AML-193 (cell line): Measurements from ENCODE around the gene NLRC5.
A peak's percentile ranks its signal among the peaks of the same experiment; 100 is the strongest.
"Not testable (repeated sequence)": the region's sequence is repeated elsewhere in the genome, so short reads cannot be mapped to it uniquely, and the experiment has no call there.

Experiments
- DNase-seq, 2 experiments: peaks; one replicate each; lab custom pipeline; 2025; lab: John Stamatoyannopoulos, UW

The NLRC5 gene

DNA sequence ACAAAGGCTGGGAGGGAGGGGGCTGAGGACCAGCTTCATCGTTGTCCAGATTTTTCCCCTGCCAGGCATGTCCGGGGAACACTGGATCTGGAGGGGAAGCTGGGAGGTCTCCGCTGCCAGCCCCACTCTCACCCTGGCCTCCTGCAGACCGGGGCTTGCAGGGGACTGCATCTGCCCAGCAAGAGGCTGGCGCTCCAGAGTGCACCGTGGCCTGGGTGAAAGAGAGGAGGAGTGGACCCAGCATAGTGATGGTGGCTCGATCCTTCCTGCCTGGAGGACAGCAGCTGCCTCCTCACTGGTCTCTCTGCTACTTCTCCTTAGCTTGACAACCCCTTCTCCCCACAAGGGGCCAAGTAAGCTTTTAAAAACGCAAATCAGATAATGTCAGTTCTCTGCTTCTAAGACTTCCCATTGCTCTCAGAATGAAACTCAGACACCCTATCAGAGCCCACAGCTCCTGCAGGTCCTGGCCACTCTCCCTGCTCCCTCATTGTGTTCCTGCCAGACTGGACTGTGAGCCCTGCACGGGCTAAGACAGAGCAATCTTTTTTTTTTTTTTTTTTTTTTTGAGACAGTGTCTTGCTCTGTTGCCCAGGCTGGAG lies 118.1 kb downstream of the NLRC5 start:
- DNase-seq = no peak

DNA sequence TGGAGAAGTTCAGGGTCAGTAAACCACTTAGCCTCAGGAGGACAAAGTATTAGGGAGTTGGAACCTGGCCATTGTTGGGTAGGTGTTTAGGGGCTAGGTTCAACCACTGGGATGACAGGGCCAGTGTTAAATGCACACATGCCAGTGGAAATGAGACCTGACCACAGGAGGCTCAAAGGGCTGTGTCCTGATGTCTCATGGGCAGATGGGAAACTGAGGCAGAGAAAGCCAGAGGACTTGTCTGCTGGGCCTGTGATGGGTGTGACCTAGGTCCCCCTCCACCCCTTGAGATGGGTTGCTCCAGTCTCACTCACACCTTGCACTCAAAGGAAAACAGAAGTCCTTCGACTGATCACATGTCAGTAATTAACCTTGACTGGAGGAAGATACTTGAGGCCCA lies 119.1 kb downstream of the NLRC5 start:
- no peak for DNase-seq

DNA sequence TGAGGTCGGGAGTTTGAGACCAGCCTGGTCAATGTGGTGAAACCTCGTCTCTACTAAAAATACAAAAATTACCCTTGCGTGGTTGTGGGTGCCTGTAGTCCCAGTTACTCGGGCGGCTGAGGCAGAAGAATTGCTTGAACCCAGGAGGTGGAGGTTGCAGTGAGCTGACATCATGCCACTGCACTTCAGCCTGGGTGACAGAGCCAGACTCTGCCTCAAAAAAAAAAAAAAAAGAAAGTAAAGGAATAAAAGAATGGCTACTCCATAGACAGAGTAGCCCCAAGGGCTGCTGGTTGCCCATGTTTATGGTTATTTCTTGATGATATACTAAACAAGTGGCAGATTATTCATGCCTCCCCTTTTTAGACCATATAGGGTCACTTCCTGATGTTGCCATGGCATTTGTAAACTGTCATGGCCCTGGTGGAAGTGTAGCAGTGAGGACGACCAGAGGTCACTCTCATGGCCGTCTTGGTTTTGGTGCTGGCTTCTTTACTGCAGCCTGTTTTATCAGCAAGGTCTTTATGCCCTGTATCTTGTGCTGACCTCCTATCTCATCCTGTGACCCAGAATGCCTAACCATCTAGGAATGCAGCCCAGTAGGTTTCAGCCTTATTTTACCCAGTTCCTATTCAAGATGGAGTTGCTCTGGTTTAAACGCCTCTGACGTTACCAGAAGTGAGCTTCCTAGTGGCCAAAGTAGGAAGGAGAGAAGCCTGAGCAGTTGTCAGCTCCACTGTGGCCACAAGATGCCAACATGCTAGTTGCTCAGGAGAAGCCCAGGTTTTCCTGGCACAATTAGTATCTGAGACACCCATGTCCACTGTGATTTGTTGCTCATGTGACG lies 120.1 kb downstream of the NLRC5 start:
- not testable (repeated sequence) for DNase-seq

DNA sequence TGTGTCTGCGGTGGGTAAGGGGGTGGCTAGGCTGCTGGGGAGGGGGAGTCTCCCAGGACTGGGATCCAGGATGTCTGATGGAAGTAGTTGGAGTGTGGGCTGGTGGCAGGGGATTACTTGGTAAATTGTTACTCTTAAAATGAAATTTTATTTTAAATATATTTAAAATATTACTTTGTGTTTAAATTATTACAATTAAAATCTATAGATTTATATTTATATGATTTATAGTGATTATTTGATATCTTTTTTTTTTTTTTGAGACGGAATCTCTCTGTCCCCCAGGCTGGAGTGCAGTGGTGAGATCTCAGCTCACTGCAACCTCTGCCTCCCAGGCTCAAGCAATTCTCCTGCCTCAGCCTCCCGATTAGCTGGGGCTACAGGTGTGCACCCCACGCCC lies 121.6 kb downstream of the NLRC5 start:
- no peak for DNase-seq

DNA sequence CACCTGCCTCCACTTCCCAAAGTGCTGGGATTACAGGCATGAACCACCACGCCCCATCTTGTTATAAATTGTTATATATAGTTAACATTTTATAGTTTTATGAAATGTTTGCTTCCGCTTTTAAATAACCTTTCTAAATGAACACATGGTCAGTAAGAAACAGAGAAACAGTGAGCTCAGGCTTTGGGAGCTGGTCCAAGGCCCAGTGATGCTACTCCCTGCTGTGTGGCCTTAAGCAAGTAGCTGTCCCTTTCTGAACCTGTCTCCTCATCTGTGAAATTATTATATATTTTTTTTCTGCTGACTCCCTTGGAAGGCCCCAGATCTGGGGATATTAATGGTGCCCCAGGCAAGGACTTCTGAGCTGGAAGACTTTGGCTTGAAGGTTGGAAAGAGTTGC lies 122.1 kb downstream of the NLRC5 start:
- no peak for DNase-seq

DNA sequence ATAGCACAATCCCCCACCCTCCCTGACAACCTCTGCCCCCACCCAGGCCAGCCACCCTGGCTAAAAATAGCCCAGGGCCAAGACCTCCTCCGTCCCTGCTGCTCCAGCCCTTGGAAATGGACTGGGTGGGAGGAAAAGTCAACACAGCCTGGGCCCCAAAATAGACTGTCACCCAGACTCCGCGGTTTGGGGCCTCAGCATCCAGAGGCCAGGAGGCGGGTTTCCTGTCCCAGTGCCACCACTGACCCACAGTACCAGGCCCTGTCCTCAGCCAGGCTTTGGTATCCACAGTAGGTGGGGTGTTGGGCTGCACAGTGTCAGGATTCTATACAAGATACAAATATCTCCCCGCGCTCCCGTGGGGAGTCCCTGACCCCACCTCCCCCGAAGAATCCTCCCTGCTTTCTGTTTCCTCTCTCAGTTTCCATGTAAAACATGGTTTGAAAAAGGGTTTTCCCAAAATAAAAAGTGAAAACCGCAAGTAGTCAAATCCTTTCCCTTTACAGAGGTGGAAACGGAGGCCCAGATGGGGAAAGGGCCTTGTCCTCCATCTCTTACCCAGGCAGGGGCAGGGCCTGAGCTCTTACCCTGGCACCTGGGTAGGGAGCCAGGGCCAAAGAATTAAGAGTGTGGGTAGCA lies 123.2 kb downstream of the NLRC5 start:
- DNase-seq = no peak

DNA sequence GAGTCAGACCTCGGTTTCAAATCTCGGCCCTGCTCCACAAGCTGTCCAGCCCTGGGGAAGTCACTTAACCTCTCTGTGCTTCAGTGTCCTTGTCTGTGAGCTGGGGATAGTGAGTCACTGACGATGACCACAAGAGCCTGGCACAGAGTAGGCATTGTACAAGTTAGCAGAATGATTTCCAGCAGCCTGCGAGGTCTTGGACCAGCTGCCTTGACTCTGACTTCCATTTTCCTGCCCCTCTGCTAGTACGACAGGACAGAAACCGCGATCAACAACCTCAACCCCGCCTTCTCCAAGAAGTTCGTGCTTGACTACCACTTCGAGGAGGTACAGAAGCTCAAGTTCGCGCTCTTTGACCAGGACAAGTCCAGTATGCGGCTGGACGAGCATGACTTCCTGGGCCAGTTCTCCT lies 123.7 kb downstream of the NLRC5 start:
- no peak for DNase-seq

DNA sequence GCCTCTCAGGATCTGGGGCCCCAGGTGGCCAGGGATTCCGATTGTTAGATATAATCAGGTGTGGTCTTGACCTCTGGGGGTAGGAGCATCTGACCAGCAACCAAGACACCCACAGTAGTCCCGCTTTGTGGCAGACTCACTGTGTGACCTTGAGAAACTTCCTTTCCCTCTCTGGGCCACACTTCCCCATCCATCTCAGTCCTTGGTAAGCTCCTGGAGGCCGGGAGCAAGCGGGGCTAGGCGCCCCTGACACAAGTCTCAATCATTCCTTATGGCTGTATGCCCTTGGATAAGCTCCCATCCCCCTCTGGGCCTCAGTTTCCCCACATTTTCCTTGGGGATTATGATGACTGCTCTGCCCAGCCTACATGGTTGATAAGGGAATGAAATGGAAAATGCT lies 124.3 kb downstream of the NLRC5 start:
- DNase-seq = no peak

DNA sequence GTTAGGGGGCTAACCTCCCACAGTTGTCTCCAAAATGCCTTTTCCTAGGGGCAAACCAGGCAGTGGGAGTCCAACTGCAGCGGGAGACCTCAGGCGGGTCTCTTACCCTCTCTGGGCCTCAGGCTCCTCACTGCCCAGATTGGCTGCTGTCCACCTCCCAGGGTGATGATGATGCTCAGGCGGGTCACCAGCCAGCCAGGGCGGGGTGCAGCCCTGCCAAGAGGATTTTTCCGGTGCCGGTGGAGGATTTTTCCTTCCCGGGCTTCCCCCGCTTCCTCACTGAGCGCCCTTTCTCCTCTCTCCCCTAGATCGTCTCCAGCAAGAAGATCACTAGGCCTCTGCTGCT lies 125.8 kb downstream of the NLRC5 start:
- no peak for DNase-seq

DNA sequence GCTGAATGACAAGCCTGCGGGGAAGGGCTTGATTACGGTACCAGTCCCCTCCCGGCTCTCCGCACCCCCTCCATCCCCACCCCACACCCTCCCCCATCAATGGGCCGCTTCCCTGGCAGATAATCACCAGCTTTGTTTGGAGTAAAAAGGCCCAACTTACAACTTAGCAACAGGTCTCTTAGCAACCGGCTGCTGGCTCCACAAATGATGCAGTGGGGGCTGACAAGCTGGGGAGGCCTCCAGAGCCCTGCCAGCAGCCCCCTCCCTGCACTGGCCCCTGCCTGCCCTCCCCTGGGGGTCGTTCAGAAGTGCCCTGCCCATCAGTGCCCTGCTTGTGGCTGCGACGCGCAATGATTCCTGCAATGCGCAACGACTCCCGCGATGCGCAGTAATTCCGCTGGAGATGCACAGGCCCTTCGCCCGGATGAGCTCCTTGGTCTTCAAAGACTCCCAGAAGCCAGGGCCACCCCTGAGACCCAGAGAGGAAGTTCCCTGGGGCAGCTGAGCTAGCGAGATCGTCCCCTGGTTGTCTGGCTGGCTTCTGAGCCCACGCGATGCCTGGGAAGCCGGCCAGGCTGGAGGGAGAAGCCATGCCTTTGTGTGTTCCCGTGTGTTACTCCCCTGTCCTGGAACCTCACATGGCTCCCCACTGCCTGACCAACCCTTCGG lies 126.3 kb downstream of the NLRC5 start:
- no peak for DNase-seq

DNA sequence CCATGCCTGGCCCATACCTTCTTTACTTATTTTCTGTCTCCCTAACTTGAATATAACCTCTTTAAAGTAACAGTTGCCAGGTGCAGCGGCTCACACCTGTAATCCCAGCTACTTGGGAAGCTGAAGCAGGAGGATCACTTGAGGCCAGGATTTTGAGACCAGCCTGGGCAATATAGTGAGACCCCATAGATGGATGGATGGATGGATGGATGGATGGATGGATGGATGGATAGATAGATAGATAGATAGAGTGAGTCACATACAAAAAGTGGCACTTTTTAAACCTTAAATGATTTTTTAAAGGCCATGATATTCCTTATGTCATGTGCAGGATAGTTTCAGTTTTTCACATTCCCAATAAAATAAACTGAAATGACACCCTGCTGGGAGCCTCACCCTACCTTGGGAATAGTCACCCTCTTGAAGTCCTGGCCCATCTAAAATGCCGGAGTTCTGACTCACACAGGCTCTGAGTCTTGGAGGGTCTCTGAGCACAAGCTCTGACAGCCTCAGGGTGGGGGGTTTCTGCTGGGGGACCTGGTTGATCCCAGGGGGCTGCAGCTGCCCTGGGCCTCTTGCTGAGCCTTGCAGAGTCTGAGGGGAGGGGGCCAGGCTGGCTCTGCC lies 129.2 kb downstream of the NLRC5 start:
- no peak for DNase-seq

DNA sequence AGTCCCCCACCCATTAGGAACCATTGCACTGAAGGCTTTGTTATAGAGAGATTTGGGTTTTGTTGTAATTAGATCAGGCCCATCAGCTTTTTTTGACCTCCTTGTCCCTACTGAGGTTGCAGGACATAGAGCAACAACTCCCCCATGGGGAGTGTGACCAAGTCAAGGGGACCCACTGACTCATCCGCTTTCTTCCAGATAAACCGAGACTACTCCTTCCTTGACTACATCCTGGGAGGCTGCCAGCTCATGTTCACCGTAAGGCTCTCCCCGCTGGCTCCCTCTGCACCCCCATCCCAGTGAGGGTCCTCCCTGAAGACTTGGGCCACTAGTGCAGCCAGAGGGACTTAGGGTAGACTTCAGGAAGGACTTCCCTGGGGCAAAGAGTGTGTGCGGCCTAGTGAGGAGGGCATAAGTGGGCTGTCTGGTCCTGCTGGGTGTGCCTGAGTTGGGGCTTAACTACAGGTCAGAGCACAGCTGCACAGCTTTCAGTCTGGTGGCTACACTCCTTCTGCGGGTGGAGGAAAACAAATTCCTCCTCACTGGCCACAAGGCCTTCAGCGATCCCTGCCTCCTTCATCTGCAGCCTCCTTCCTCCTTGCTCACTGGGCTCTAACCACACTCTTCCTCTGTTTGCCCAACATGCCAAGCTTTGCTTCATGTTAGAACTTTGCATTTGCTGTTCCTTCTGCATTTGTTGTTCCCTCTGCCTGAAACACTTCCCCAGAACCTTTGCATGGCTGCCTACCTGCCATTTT lies 134.0 kb downstream of the NLRC5 start:
- DNase-seq = peak; percentile 54 to 63

DNA sequence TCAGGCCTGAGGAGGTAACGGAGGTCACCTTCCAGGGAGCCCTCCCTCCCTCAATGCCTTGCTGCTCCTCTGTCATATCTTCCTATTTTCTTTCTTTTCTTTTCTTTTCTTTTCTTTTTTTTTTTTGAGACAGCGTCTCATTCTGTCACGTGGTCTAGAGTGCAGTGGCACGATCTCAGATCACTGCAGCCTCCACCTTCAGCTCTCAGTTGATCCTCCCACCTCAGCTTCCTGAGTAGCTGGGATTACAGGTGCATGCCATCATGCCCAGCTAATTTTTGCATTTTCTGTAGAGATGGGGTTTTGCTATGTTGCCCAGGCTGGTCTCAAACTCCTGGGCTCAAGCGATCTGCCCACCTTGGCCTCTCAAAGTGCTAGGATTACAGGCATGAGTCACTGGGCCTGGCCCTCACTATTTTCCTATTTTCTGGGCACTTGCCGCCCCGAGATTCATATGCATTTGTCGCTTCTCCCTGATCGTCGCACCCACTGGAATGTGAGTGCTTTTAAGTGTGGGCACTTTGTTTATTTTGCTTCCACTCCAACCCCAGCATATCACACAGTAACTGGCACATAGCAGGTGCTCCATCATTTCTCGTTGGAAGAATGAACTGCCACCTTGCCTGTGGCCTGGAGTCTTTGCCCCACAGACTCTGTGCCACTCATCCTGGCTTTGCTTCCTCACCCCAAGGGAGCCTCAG lies 134.8 kb downstream of the NLRC5 start:
- no peak for DNase-seq

DNA sequence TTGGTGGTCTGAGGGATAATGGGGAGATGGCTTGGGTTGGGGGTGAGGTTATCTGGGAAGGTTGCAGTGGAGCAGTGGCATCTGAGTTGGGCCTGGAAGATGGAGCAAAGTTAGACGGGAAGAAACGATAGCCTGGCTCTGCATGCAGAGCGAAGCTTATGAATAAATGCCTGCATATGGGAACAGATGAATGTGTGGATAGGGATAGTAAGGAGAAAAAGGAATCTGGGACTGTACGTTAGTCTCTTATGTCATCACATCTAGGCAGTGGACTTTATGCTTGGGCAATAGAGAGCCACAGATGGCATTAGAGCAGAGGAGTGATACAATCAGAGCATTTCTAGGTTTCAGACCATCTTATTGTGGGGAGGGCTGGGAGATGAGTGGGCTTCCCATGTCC lies 136.0 kb downstream of the NLRC5 start:
- DNase-seq = no peak

DNA sequence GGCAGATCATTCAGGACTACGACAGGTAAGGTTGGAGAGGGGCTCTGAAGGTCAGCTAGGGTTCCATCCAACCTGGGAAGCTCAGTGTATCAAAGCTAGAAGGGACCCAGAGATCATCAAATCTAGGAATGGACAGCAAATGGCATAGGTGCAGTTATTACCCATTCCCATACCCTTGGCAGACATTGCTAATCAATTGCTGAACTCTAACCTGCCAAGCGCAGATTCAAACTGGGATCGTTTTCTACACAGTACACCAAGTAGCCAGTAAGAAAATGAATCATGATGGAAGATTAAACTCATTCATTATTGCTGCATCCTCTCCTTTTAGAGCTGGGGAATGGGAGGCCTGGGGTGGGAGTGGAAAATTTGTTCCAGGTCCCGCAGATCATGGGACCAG lies 136.6 kb downstream of the NLRC5 start:
- no peak for DNase-seq

DNA sequence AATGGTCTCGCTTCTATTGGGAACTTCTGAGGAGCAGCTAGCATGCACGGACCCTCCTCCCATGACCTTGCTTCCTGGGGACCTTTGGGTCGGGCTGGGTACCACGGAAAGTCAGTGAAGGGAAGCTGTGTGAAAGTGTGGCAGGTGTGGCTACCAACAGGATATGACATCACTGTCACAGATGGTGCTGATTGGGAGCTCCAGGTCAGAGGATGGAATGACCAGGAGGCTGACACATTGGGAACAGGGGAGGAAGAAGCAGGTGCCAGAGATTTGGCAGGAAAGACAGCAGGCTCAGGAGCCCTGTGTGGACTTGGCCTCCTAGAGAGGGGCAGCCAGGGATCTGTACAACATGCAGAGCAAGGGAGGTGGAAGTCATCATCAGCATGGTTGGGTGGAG lies 137.1 kb downstream of the NLRC5 start:
- no peak for DNase-seq

DNA sequence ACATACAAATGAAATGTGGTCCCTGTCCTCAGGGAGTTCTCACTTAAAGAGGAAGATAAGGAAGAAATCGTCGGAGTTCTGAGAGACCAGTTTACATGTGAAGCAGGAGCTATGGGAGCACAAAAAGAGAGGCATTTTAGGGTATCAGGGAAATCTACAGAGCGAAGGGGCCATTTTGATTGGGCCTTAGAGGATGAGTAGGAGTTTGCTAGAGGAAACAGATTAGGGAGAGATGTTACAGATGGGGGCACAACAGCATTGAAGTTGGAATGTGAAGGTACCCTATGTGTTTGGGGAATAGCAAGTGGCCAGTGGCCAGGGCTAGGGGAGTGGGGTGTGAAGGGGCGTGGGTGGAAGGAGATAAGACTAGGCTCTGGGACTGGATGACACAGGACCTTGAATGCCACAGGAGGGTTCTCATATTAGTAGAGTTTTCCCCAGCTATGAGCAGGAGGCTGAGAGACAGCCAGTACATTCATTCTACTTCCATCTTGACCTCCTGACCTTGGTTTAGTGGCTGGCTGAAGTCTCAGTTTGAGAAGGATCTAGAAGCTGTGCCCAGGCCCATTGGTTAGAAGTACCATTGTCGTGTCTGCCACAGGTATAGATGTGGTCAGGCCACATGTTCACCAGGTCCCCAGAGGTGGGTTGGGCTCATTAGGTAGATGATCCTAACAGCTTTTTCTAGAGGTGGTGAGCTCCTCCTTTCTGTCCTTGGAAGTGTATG lies 137.8 kb downstream of the NLRC5 start:
- DNase-seq = no peak

DNA sequence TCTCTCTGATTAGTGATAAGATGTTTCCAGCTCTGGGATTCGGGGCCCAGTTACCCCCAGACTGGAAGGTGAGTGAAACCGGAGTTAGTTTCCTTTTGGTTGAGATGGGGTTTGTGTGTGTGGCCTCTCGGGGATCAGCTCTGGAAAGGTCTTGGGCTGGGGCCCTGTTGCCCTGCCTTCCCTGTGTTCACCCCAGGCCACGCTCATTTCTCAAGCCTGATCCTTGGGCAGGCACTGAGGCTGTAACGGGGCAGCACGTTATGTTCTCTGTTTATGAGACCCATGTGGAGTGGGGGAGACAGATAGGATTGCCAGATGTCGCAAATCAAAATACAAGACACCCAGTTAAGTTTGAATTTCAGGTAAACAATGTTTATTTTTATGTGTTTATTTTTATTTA lies 138.5 kb downstream of the NLRC5 start:
- no peak for DNase-seq

DNA sequence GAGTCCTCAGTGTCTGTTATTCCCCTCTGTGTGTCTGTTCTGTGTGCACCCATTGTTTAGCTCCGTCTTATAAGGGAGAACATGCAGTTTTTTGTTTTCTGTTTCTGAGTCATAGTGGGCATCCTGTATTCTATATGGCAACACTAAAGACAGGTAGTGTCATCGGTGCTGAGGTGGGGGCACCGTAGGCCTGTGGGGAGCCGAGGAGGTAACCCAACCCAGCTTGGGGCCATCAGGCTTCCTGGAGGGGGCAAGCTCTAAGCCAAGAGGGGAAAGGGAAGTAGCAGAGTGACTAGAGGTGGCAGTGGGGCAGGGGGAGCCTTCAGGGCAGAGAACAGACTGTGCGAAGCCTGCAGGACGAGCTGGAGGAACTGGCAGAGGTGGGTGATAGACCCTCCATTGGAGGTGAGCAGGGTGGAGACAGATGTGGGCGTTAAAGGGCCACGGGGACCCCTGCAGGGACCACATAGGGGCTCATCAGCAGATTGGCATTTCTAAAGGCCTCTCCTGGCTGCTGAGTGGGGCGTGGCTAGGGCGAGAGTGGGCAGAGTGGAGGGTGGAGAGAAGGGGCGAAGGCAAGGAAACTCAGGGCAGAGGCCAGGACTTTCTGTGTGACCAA lies 139.5 kb downstream of the NLRC5 start:
- no peak for DNase-seq

DNA sequence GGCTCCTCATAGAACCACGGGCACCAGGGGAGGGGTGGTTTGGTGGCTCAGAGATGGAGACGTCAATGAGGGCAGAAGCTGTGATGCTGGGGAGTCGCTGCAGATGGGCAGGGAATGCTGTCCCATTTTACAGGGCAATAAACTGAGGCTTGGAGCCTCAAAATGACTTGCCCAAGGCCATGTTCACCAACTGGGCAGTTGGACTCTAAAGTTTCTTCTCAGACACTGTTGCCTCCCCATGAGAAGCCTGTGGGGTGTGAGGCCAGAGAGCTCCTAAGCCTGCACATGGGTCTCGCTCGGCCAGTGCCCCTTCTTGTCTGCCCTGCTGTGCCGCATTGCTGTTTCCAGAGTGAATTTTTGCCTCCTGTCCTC lies 141.6 kb downstream of the NLRC5 start:
- no peak for DNase-seq
